HG03575 (cell line): ENCODE data around the gene ST3GAL5.

Source experiments
- ATAC-seq: cut with Tn5 transposase; IDR thresholded peaks from one replicate; pipeline ENCODE4 v1.9.1; 2021; ENCODE audit not compliant: unreplicated experiment, insufficient number of reproducible peaks, low FRiP score; ENCODE audit errors: extremely low read depth

Gene ST3GAL5

GRCh38 chr2:85799215-85799956 is 89.4 kb downstream of the ST3GAL5 start:
- ATAC-seq = no peak

GRCh38 chr2:85797921-85798320 is 90.9 kb downstream of the ST3GAL5 start:
- ATAC-seq = no peak

GRCh38 chr2:85797263-85797660 is 91.5 kb downstream of the ST3GAL5 start:
- no peak for ATAC-seq

GRCh38 chr2:85796341-85797262 is 92.2 kb downstream of the ST3GAL5 start:
- no peak for ATAC-seq

GRCh38 chr2:85796046-85796340 is 92.8 kb downstream of the ST3GAL5 start:
- ATAC-seq = no peak

- no peak for ATAC-seq
Observed at GRCh38 chr2:85795331-85796045, 93.3 kb downstream of the ST3GAL5 start.

GRCh38 chr2:85794491-85795121 is 94.2 kb downstream of the ST3GAL5 start:
- ATAC-seq = no peak

GRCh38 chr2:85794038-85794441 is 94.8 kb downstream of the ST3GAL5 start:
- ATAC-seq = no peak

GRCh38 chr2:85793584-85793983 is 95.2 kb downstream of the ST3GAL5 start:
- no peak for ATAC-seq

GRCh38 chr2:85792783-85793441 is 95.9 kb downstream of the ST3GAL5 start:
- no peak for ATAC-seq

GRCh38 chr2:85791704-85792565 is 96.9 kb downstream of the ST3GAL5 start:
- no peak for ATAC-seq

GRCh38 chr2:85790499-85791188 is 98.1 kb downstream of the ST3GAL5 start:
- no peak for ATAC-seq

GRCh38 chr2:85790032-85790431 is 98.8 kb downstream of the ST3GAL5 start:
- ATAC-seq = no peak

- no peak for ATAC-seq
Observed at GRCh38 chr2:85789271-85789670, 99.5 kb downstream of the ST3GAL5 start.

GRCh38 chr2:85788603-85789002 is 100.2 kb downstream of the ST3GAL5 start:
- no peak for ATAC-seq

GRCh38 chr2:85787981-85788340 is 100.8 kb downstream of the ST3GAL5 start:
- ATAC-seq = no peak

GRCh38 chr2:85787282-85787980 is 101.4 kb downstream of the ST3GAL5 start:
- no peak for ATAC-seq
